SK-N-SH (cell line): Measurements from ENCODE around the gene MBNL1. TPM values are rescaled to one million over a fixed set of nuclear protein-coding genes. Genes with fewer than 3 reads are reported as not detected.

Source experiments
- CTCF ChIA-PET: fragments of 300-600, 350-600 bp; formaldehyde crosslinking; extraction: SDS; loops from one replicate; lab custom pipeline; 2021; lab: Yijun Ruan, JAX
- POLR2A ChIA-PET: fragments of 350-600 bp; sonication (Branson Sonifier 250); formaldehyde crosslinking; extraction: SDS; loops from one replicate; lab custom pipeline; 2020; ENCODE audit warnings: antibody characterized with exemption, inconsistent platforms; lab: Yijun Ruan, JAX
- DNase-seq: peaks from one replicate; pipeline ENCODE4 v3.0.0; 2012
- H2AFZ ChIP-seq: fragments of 200-600 bp; sonication (generic); 2 replicates; pipeline ENCODE4 v1.8.1; 2016; ENCODE audit warnings: antibody characterized with exemption, mild to moderate bottlenecking, low read depth
- H3F3A ChIP-seq: fragments of 200-600 bp; sonication (generic); replicated peaks from 2 replicates; pipeline ENCODE3; 2016; ENCODE audit warnings: antibody characterized with exemption, mild to moderate bottlenecking; ENCODE audit not compliant: insufficient read depth
- H3K27ac ChIP-seq, 2 experiments: fragments of 200-500 bp in 1 of 2; fragments of 200-600 bp in 1 of 2; sonication (Bioruptor generic) in 1 of 2; sonication (generic), shearing (Covaris generic) in 1 of 2; 2 replicates each; pipeline versions ENCODE4 v1.5.1 to v1.6.1; 2014 to 2016; ENCODE audit warnings: low read depth in 2 of 2, inconsistent platforms in 1 of 2, low read length in 1 of 2, mild to moderate bottlenecking in 1 of 2, mixed read lengths in 1 of 2
- H3K27me3 ChIP-seq: fragments of 200-600 bp; sonication (generic), shearing (Covaris generic); 2 replicates; pipeline ENCODE4 v1.6.1; 2016; ENCODE audit warnings: mixed run types; ENCODE audit not compliant: insufficient read depth
- H3K36me3 ChIP-seq, 2 experiments: fragments of 200-500 bp in 1 of 2; fragments of 200-600 bp in 1 of 2; sonication (Bioruptor generic) in 1 of 2; sonication (generic) in 1 of 2; replicated peaks in 1 of 2; 2 replicates each; pipeline versions ENCODE3 to v1.5.1; 2014 to 2016; ENCODE audit warnings: low read length in 1 of 2, mild to moderate bottlenecking in 1 of 2; ENCODE audit not compliant: insufficient read depth in 2 of 2, control insufficient read depth in 1 of 2
- H3K4me1 ChIP-seq, 2 experiments: fragments of 200-500 bp in 1 of 2; fragments of 200-600 bp in 1 of 2; sonication (Bioruptor generic) in 1 of 2; sonication (generic), shearing (Covaris generic) in 1 of 2; 2 replicates each; pipeline versions ENCODE4 v1.5.1 to v1.6.1; 2014 to 2016; ENCODE audit warnings: low read depth in 1 of 2, low read length in 1 of 2, mixed run types in 1 of 2; ENCODE audit not compliant: insufficient read depth in 2 of 2, control insufficient read depth in 1 of 2
- H3K4me2 ChIP-seq: fragments of 200-600 bp; sonication (generic), shearing (Covaris generic); 2 replicates; pipeline ENCODE4 v1.6.1; 2017; ENCODE audit warnings: mixed run types
- H3K4me3 ChIP-seq, 2 experiments: fragments of 200-500 bp in 1 of 2; fragments of 200-600 bp in 1 of 2; sonication (Bioruptor generic) in 1 of 2; sonication (generic), shearing (Covaris generic) in 1 of 2; 2 replicates each; pipeline versions ENCODE4 v1.5.1 to v1.8.1; 2014 to 2016; ENCODE audit warnings: low read depth in 2 of 2, inconsistent platforms in 1 of 2, low read length in 1 of 2, mild to moderate bottlenecking in 1 of 2, mixed read lengths in 1 of 2, moderate library complexity in 1 of 2
- H3K79me2 ChIP-seq: fragments of 200-600 bp; sonication (generic); 2 replicates; pipeline ENCODE4 v1.8.1; 2017; ENCODE audit warnings: mild to moderate bottlenecking; ENCODE audit not compliant: insufficient read depth
- H3K9ac ChIP-seq: fragments of 200-600 bp; sonication (generic); 2 replicates; pipeline ENCODE4 v1.6.1; 2017; ENCODE audit warnings: mixed run types
- H3K9me2 ChIP-seq: fragments of 200-600 bp; sonication (generic); 2 replicates; pipeline ENCODE4 v1.6.1; 2017; ENCODE audit warnings: mixed run types
- H3K9me3 ChIP-seq: fragments of 200-600 bp; sonication (generic); 2 replicates; pipeline ENCODE4 v1.6.1; 2017; ENCODE audit warnings: mixed run types, mild to moderate bottlenecking, moderate library complexity
- H4K20me1 ChIP-seq: fragments of 200-600 bp; sonication (generic); 2 replicates; pipeline ENCODE4 v1.6.1; 2017; ENCODE audit warnings: mild to moderate bottlenecking, mixed run types; ENCODE audit not compliant: insufficient read depth
- CHD2 ChIP-seq: fragments of 150-350 bp; IDR thresholded peaks from 2 replicates; pipeline ENCODE4 v1.6.1; 2018; ENCODE audit warnings: low read length; ENCODE audit not compliant: partially characterized antibody
- ELF1 ChIP-seq: IDR thresholded peaks from 2 replicates; pipeline ENCODE4 v1.4.0; 2012
- EP300 ChIP-seq, 2 experiments: IDR thresholded peaks; 2 replicates each; pipeline versions ENCODE4 v1.4.0 to v1.6.1; 2012; ENCODE audit warnings: borderline replicate concordance in 1 of 2, low read depth in 1 of 2, low read length in 1 of 2
- EZH2phosphoT487 ChIP-seq: fragments of 200-600 bp; sonication (generic); IDR thresholded peaks from 2 replicates; pipeline ENCODE4 v1.6.1; 2017; ENCODE audit warnings: low read depth, mixed run types, mild to moderate bottlenecking, antibody characterized with exemption, moderate library complexity, borderline replicate concordance
- FOXM1 ChIP-seq: IDR thresholded peaks from 2 replicates; pipeline ENCODE4 v1.4.0; 2012; ENCODE audit warnings: low read depth, mild to moderate bottlenecking
- JUND ChIP-seq: IDR thresholded peaks from 2 replicates; pipeline ENCODE4 v1.4.0; 2012
- NFIC ChIP-seq: IDR thresholded peaks from 2 replicates; pipeline ENCODE4 v1.4.0; 2012; ENCODE audit warnings: borderline replicate concordance
- NRF1 ChIP-seq: IDR thresholded peaks from 2 replicates; pipeline ENCODE4 v1.6.1; 2012; ENCODE audit warnings: low read depth, mild to moderate bottlenecking, low read length
- POLR2AphosphoS5 ChIP-seq: IDR thresholded peaks from 2 replicates; pipeline ENCODE4 v1.6.1; 2012; ENCODE audit warnings: low read depth, low read length
- RCOR1 ChIP-seq: fragments of 150-350 bp; IDR thresholded peaks from 2 replicates; pipeline ENCODE4 v1.6.1; 2017; ENCODE audit warnings: antibody characterized with exemption, low read length
- SIN3A ChIP-seq: IDR thresholded peaks from 2 replicates; pipeline ENCODE4 v1.6.1; 2012; ENCODE audit warnings: low read depth, mild to moderate bottlenecking, low read length, moderate library complexity, borderline replicate concordance
- TAF1 ChIP-seq: IDR thresholded peaks from 2 replicates; pipeline ENCODE4 v1.6.1; 2012; ENCODE audit warnings: low read depth, mild to moderate bottlenecking, low read length, moderate library complexity, borderline replicate concordance
- polyA plus RNA-seq, 3 experiments: library from polyadenylated mRNA; depleted of rRNA; stranded (reverse); fragments of >200 nt; gene quantifications; 2 replicates each; pipeline ENCODE4 v1.2.3, GENCODE V29; 2012
- TF ChIP-seq, protein P1 (sequence below): IDR thresholded peaks from 2 replicates; pipeline ENCODE4 v1.6.1; 2012; ENCODE audit warnings: mild to moderate bottlenecking, low read depth, low read length, moderate library complexity
- TF ChIP-seq, protein P2 (sequence below): fragments of 150-350 bp; IDR thresholded peaks from 2 replicates; pipeline ENCODE4 v1.6.1; 2016; ENCODE audit warnings: mild to moderate bottlenecking, low read depth, low read length

MBNL1 gene
- polyA plus RNA-seq, 1 of the 3 experiments (the other 2 are of a cell fraction) = 44.3 TPM

DNA sequence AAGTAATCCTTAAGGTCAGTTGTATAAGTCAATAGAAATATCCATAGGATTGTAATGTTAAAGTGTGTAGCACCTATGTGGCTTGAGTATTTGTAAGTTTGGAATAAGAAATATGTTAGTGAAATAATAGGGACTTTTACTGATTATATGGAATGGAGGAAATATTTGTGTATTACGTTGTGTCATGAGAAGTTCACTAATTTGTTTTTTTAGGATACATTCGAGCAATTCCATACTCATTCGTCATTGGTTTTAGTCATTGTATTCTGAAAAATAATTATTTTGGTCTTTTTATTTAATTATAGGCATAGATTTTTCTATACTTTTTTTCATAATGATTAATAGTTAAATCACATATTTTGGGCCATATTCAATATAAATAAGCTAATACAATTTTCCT is 21.0 kb downstream of the MBNL1 start (continued):
- TF ChIP-seq TAF1 (no peak), EP300 (IDR thresholded peaks at IDR 0.05; ENCODE audit: borderline replicate concordance in 1 of 2, low read depth in 1 of 2, low read length in 1 of 2) (no peak), POLR2AphosphoS5 (no peak)

DNA sequence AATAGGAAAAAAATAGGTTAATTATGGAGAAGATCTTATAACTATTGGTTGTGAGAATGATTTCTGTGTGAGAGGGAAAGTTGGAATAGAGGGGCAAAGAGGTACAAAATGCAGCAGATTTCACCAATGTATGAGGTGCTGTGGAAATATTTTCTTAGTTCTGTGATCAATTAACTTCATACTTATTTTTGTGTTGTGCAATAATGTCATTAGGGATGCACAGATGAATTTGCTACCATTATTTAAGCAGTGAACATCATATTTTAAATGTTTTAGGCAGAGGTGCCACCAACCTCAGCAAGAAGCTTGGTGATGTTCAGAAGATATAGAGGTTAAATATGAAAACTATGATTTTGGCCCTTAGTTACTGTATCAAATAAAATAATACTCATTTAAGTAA is 21.6 kb downstream of the MBNL1 start:
- POLR2A ChIA-PET = no interaction called here
- Histone ChIP-seq H3K4me3 (no peak overlapping the region), H3K4me2 (no peak overlapping the region), H3K27me3 (no peaks in the 10 kb centered on the region), H3K4me1 (peaks cover 0 to 11% of the 10 kb centered on the region in 2 experiments), H3K36me3 (peaks cover 0 to 34% of the 10 kb centered on the region in 2 experiments), H3K27ac (no peak overlapping the region), H3K9me3 (no peaks in the 10 kb centered on the region), H2AFZ (no peak overlapping the region), H3K79me2 (peaks cover 97% of the 10 kb centered on the region), H3K9me2 (no peaks in the 10 kb centered on the region), H3K9ac (no peak overlapping the region), H3F3A (peaks cover 36% of the 10 kb centered on the region), H4K20me1 (peaks cover 88% of the 10 kb centered on the region)
- DNase-seq = no peak
- TF ChIP-seq FOXM1 (no peak), CHD2 (no peak), RCOR1 (no peak), SIN3A (no peak), ELF1 (no peak), NRF1 (no peak), EZH2phosphoT487 (no peak), NFIC (no peak), POLR2AphosphoS5 (no peak), JUND (no peak)
- TF ChIP-seq, protein P1, sequence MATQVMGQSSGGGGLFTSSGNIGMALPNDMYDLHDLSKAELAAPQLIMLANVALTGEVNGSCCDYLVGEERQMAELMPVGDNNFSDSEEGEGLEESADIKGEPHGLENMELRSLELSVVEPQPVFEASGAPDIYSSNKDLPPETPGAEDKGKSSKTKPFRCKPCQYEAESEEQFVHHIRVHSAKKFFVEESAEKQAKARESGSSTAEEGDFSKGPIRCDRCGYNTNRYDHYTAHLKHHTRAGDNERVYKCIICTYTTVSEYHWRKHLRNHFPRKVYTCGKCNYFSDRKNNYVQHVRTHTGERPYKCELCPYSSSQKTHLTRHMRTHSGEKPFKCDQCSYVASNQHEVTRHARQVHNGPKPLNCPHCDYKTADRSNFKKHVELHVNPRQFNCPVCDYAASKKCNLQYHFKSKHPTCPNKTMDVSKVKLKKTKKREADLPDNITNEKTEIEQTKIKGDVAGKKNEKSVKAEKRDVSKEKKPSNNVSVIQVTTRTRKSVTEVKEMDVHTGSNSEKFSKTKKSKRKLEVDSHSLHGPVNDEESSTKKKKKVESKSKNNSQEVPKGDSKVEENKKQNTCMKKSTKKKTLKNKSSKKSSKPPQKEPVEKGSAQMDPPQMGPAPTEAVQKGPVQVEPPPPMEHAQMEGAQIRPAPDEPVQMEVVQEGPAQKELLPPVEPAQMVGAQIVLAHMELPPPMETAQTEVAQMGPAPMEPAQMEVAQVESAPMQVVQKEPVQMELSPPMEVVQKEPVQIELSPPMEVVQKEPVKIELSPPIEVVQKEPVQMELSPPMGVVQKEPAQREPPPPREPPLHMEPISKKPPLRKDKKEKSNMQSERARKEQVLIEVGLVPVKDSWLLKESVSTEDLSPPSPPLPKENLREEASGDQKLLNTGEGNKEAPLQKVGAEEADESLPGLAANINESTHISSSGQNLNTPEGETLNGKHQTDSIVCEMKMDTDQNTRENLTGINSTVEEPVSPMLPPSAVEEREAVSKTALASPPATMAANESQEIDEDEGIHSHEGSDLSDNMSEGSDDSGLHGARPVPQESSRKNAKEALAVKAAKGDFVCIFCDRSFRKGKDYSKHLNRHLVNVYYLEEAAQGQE = no peak
- TF ChIP-seq, protein P2, sequence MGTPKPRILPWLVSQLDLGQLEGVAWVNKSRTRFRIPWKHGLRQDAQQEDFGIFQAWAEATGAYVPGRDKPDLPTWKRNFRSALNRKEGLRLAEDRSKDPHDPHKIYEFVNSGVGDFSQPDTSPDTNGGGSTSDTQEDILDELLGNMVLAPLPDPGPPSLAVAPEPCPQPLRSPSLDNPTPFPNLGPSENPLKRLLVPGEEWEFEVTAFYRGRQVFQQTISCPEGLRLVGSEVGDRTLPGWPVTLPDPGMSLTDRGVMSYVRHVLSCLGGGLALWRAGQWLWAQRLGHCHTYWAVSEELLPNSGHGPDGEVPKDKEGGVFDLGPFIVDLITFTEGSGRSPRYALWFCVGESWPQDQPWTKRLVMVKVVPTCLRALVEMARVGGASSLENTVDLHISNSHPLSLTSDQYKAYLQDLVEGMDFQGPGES = no peak
- CTCF ChIA-PET = interaction anchor here (1.0 to 1.1 kb wide), 3 partner anchors 8 to 10 kb away, joined by 3 read pairs; no protein-coding TSS in a partner anchor
